ENCODE measurements around the gene FOXP3. TPM values are rescaled to one million over a fixed set of nuclear protein-coding genes. Genes with fewer than 3 reads are reported as not detected.

FOXP3 gene
- total RNA-seq, 4 donors from 2014 or later = 0.22 TPM; not detected in 3

- TF ChIP-seq CTCF (IDR thresholded peaks at IDR 0.05; ENCODE audit: low read depth) = no peak
Observed at GRCh38 chrX:49237060-49237459, 27.4 kb downstream of the FOXP3 start.

DNA sequence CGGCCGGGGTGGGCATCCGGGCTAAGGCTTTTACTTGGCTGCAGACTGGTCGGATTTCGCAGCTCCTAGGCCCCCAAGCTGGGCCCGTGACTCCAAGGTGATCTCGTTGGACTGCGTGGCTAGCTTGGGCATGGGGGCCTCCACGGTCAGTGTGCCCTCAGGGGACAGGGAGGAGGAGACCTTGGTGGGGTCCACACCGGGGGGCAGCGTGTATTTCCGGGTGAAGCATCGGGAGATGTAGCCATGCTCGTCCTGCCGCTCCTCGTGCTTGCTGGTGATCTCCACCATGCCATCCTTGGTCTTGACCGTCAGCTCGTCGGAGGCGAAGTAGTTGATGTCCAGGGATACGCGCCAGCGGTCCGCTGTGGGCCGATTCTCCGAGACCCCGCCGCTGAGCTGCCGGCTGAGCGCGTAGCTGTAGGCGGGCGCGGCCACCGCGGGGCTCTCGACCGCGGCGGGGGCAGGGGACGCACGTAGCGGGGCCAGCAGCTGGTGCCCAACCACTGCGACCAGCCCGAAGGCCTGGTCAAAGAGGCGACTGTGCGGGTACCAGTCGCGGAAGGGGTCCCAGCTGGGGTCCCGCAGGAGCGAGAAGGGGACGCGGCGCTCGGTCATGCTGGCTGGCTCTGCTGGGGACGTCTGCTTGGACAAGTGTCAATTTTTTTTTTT, 30.5 kb downstream of the FOXP3 start:
- no peak for TF ChIP-seq CTCF (IDR thresholded peaks at IDR 0.05; ENCODE audit: low read depth)

DNA sequence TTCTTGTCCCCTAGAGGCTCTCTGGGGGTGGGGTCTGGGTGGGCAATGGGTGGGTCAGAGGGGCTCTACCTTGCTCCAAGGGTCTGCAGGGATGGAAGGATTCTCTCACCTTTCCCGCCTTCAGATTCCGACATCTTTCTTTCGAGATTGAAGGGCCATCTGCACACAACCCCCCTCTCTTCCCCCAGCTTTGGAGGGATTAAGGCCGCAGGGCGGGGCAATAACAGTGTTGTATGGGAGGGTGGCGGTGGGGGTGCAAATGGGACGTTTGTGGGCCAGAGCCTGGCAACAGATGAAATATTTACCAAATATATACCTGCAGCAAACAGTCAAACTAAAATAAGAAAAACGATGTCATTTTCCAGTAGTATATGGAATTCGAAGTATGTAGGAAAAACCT, 31.3 kb downstream of the FOXP3 start, which contains the start of gene CACNA1F:
Gene CACNA1F (minus strand): TSS at position 165 of the 400 bp plus-strand sequence. CDS start 31 bp downstream, at position 134.
- no peak for TF ChIP-seq CTCF (IDR thresholded peaks at IDR 0.05; ENCODE audit: low read depth)

DNA sequence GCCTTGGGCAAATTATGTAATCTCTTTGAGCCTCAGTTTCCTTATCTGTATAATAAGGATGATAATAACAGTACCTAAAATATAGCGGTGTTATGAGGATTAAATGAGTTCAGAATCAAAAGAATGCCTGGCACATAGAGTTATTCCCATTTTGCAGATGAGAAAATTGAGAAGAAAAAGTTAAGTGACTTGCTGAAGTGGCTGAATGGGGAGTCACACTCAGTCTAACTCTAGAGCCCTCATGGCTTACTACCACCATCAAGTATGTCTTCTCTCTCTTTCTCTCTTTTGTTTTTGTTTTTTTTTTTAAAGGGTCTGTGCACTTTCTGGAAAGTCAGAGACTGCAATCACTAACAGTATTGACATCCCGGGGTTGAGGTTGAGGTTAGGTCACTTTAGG, 32.0 kb downstream of the FOXP3 start:
- no peak for TF ChIP-seq CTCF (IDR thresholded peaks at IDR 0.05; ENCODE audit: low read depth)

- no peak for TF ChIP-seq CTCF (IDR thresholded peaks at IDR 0.05; ENCODE audit: low read depth)
Observed at GRCh38 chrX:49231333-49232000, 33.0 kb downstream of the FOXP3 start.

DNA sequence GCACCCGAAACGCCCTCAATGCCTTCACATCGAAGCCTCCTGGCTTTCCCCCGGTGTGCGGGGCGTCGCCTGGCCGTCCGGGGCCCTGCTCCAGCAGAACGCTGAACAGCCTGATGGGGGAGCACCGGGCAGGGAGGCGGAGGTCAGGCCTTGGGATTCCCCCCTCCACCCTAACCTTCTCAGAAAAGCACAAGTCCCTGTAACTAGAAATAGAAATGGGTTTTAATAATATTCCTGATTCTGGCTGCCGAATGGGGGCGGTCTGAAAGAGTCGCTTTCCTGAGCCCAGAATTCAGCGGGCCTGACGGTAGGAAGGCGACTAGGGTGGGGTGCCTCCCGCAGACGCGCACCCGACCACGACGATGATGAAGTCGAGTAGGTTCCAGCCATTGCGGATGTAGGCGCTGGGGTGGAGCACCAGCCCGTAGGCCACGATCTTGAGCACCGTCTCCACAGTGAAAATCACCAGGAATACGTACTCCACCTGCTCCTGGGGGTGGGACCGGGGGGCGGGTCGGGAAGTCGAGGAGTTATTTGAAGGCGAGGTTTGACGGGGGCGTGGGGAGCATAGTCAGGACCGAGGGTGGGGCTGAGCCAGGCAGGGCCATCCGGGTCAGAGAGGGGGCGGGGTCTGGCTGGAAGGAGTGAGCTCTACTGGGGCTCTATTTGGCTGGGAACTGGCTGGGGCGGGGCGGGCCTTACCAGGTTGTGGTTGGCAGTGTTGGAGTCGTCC, 33.8 kb downstream of the FOXP3 start:
- no peak for TF ChIP-seq CTCF (IDR thresholded peaks at IDR 0.05; ENCODE audit: low read depth)

DNA sequence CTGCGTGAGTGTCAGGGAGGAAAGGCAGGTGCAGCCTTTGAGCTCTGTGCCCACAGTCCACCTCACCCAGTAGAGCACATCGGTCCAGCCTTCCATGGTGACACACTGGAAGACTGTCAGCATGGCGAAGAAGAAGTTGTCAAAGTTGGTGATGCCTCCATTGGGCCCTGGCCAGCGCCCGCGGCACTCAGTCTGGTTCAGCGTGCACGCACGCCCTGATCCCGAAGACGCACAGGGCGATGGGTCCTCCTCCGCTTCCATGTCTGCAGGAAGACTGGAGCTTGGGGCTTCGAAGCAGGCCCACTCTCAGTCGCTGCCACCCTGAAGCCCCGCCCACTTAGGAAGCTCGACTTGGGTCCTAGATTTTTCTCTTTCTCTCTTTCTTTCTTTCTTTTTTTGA, 36.3 kb downstream of the FOXP3 start:
- no peak for TF ChIP-seq CTCF (IDR thresholded peaks at IDR 0.05; ENCODE audit: low read depth)
